Stimulated activated CD8-positive, alpha-beta memory T cell treated with anti-CD3 and anti-CD28 coated beads, Interleukin-12 subunit alpha, Interleukin-12 subunit beta, amount 100 ng/mL, for 4 hours (primary cell): ENCODE results near the gene EEFSEC.

Source experiments
- DNase-seq: peaks from one replicate; pipeline ENCODE4 v3.0.0-alpha.2; 2020; ENCODE audit warnings: low read depth

EEFSEC gene

DNA sequence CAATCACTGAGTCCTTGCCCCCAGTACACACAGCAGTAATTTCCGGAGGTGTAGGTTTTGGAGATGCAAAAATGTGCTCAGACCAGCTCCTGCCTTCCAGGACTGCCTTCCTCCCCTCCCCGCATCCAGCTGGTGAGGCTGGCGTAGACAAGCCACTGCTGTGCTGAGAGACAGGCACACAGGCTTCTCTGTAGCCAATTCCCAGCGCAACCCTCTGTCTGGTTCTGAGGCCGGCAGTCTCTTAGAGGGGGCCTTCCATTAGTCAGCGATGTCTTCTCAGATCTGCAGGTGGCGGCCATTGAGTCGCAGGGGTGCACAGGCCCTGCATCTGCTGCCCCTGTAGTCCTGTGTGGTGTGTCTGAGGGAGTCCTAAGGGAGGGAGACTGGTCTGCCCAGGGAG, 199.0 kb downstream of the EEFSEC start:
- no peak for DNase-seq

DNA sequence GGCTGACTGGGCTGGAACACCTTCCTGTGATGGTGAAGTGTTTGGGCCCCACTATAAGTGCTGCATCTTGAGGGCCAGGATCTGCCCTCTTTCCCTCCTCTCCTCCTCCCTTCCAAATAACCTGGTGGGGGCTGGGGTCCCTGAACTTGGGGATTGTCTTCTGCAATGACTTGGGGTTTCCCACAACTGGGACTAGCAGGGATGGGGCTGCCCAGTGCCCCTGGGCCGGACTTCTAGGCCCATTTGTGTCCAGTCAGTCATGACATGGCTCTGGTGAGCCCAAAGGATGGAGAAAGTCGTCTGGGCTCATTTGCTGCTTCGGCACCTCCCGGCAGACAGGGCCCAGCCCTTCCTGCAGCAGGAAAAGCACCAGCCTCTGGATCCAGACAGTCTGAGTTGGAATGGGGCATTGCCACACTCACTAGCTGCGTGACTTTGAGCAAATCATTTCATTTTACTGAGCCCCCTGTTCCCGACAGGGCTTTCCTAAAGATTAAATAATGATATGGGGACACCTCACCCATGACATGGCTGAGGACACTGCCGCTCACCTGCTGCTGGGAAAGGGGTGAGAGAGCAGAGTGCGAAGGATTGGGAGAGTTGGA, 200.2 kb downstream of the EEFSEC start:
- DNase-seq = no peak

GRCh38 chr3:128353991-128354687, 200.9 kb downstream of the EEFSEC start:
- DNase-seq = no peak

DNA sequence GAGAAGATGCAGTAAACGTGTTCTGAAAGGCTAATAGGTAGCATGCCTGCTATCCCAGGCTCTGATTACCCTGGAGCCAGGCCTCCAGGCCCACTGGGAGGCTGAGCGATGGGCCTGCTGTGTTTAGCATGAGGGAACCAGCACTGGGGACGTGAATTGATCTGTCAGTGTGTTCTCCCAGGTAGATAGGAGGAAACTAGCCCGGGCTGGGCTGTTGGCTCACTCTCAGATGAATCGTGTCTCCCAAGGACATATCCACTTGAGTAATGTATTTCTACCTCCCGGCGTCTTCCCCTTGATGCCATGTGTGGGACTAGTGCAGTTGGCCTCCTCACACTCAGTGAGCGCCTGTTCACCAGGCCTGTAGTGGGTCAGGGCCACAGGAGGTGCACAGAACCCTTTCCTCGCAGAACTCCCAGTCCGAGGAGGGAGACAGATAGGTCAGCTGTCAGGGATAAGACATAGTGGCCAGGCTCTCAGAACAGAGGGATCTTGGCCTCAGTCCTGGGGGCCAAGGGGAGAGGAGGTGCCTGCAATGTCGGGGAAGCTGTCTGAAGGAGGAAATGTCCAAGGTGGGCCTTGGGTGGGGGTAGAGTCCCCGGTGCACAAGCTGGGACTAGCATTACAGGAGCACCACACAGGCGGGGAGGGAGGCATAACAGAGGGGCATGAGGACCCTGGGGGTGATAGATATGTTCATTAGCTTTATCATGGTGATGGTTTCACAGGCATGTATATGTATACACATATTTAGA, 201.7 kb downstream of the EEFSEC start:
- DNase-seq = no peak

GRCh38 chr3:128355543-128355919, 202.2 kb downstream of the EEFSEC start:
- DNase-seq = no peak

DNA sequence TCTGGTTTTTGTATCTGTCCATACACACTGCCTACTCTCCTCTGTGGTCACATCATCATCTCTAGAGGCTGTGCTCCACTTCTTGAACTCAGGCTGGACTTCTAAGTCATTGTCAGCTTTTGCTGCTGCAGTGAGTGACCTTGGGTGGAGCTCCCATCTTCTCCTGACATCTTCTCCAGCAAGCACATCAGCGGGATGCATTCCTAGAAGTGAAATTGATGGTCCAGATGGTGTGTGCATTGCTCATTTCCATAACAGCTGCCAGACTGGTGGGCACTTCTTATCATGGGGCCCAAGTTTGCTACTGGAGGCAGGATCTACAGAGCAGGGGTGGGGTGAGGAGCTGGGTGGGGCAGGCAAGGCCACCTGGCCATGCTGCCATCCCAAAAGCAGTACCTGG, 203.5 kb downstream of the EEFSEC start:
- no peak for DNase-seq

DNA sequence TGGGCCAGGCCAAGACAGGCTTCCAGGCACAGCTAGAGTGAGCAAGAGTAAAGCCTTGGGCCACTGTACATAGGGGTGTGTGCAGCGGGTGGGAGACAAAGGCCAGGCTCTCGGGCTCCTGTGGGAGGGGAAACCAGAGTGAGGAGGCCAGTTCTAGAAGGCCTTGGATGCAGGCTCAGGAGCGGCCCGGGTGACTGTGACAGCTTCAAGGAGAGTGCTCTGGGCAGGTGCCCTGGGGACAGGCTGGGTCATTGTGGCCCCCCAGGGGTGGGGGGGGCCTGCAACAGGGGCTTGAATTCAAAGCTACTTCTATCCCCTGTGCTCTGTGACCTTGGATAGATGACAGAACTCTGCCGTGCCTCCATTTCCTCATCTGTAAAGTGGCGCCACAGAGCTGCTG, 204.3 kb downstream of the EEFSEC start:
- DNase-seq = no peak

DNA sequence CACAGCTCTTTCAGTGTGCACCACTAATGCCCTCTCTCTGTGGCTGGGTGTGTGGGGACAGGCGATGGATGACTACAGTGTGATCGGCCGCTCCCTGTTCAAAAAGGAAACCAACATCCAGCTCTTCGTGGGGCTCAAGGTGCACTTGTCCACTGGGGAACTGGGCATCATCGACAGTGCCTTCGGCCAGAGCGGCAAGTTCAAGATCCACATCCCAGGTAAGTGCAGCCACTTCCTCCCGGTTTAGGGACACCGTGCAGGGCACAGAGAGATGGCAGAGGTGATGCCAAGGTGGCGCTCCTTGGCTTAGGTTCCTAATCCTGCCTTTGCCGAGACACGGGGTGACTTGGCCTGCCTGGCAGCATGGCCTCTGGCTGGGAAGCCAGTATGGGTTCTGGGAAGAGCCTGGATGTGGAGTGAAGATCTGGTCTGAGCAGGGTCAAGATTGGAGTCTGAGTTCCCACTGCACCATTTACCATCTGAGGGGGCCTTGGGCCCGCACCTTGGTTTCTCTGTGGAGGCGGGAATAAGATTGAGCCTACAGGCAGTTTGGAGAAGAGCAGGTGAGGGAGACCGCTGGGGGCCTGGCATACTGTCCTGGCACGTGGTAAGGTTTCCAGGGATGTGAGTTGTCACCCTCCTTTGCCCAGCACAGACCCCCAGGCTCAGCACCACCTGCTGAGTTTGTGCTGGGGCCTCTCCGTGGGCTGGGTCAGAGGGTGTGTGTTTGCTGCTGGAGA, 205.0 kb downstream of the EEFSEC start:
- no peak for DNase-seq

GRCh38 chr3:128359060-128359664, 205.9 kb downstream of the EEFSEC start:
- DNase-seq = no peak

DNA sequence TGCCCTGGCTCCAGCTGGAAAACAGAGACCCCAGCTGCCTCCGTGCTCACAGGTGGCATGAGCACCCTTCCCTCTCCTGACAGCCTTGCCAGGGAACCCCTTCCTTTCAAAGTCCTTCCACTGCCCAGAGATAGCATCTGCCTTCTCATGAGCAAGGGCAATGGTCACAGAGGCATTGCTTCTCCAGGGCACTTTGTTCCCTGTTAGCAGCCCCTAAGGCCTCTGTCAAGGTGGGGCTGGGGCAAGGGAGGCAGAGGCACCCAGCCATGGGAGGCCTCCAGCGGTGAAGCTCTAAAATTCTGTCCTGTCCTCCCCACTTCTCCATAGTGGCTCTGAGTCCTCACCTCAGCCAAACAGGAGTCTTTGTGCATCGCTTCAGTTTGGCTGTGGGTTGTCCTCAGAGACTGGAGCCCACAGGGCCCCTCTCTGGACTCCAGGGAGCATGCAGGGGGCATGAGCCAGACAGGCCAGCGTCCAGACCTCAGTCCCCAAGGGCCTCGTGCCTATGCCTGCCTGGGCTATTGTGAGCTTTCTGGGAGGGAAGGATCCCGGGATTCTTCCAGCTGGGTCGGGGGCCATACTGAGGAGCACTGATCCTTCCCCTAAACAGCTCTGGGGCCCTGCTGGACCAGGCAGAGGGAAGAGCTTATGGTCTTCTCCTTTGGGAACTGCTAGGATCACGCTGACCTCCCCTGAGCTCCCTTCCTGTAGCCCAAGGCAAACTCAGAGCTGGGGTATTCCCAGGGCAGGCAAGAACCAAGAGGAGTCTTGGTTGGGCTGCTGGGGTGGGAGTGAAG, 206.8 kb downstream of the EEFSEC start:
- DNase-seq = no peak

DNA sequence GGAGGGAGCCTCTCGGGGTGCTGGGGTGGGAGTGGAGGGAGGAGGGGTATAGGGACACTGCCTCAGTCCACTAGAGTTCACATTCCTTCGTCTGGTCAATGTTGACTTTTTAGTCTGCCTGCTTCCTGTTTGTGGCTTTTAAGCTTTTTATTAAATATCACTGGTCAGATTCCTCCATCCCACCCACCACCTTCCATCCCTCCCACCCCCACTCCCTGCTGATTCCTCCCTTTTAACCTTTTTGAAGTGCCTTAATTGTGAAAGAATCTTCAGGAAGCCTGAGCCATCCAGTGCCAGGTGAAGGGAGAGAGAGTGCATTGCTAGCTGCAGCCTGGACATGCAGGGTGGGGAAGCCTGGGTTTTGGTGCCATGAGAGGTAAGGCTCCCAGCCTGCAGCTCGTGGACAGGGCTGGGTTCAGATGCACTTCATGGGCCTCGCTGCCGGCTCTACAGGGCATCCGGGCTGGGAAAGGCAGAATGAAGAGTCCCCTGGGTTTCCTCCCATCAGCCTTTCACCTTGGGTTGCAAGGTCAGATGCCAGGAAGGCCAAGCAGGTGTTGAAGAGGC, 207.5 kb downstream of the EEFSEC start:
- no peak for DNase-seq

DNA sequence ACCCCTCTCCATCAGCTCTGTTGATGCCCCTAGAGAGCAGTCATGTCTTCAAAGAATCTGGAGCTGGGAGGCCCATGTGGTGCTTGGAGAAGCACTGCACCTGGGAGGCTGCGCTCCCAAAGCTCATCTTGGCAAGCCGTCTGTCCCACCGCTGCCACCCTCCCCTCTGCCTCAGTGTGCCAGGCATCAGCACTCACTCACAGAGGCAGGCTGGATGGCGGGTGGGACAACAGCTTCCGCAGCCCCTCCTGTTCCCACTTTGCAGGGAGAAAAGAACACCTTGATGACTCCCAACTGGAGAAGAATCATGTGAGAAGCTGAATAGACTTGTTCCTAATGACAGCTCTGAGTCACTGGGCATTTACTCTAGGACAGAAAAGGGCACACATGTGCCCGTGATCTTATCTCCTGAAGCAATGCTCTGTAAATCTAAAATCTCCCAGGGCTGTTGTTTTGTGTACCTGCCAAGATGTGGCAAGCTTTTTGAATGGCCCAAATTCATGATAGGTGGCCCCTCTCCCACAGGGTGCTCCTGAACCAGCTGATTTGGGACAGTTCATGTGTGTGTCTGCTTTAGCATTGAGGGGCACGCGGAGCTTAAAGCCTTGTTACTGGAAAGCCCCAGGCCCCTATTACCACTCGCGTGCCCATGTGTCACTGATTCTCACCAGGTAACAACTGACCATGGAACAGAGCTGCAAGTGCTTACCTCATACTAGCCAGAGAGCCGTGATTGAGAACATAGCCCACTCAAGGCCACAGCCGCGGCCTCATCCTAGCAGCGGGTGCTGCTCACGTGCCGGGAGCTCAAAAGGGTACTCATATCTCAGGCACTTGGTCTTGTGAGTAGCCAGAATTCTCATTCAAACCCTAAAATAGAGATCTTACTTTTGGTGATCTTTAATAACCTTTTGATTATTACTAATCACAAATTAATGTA, 209.0 kb downstream of the EEFSEC start:
- no peak for DNase-seq

DNA sequence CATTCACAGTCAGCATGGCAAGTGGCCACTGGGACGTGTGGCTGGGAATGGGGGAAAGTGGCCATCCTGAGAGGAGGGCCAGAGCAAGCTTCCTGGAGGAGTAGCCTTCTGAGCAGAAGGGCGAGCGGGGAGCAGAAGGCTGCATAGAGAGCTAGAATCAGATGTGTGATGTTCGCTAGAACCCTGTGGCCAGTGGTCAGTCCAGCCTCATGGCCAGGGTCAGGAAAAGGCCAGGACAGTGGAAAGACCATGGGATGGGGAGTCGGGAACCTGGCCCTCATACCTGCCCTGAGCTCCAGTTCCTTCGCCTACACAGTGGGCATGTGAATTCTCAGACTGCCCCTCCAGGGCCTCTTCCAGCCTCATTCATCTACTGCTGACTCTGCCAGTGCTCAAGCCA, 211.0 kb downstream of the EEFSEC start:
- DNase-seq = no peak

GRCh38 chr3:128364808-128365360, 211.6 kb downstream of the EEFSEC start:
- DNase-seq = no peak

DNA sequence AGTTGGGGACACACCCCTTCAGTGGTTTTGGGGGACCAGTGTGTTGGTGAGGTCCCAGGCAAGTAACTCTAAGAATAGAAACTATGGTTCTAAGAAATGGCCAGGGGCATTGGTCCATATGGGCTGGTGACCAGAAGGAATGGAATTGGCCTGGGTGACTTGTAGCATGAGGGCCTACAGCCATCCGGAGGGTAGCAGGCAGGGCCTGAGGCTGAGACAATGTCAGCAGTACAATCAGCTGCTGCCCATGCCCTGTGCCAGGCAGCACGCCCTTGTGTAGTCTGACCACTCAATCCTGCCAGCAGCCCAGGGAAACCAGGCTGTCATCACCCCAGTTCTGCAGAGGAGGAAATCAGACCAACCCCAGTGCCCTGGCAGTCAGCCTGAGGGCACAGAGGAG, 212.9 kb downstream of the EEFSEC start:
- DNase-seq = no peak

- DNase-seq = no peak
Observed at GRCh38 chr3:128366652-128367051, 213.4 kb downstream of the EEFSEC start.

- no peak for DNase-seq
Observed at GRCh38 chr3:128367221-128367620, 213.9 kb downstream of the EEFSEC start.

DNA sequence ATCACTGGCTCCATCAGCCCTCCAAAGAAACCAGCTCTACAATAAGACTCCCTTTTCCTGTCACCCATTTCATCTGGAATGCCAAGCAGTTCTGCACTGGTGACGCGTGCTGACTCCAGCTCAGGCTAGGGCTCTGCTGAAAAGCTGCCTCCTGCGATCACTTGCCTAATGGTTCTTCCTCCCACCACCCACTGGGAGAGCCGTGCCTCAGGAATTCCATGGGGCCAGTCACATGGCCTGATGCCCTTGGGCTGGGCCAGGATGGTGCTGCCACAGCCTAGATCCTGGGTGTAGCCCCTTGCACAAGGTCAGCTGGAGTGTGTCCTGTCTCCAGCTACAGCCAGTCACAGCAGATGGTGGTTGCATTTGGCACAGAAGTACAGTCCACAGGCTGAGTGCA, 214.5 kb downstream of the EEFSEC start:
- DNase-seq = no peak

DNA sequence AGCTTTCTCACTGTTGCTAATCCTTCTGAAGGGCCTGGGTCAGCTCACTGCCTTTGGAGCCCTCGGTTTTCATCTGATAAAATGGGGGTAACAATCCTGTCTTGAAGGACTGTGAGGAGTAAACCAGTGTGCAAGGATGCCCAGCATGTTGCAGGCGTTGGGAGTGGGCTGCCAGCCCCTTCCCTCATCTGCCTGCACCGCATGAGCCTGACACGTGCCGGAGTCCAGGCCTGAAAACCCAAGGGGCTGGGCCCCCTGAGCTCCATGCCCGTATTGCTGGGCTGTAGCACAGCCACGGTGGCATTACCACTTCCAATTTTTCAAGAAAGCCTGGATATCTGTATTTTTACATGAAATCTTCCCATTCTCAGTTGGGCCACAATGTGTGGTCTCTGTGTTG, 215.3 kb downstream of the EEFSEC start:
- DNase-seq = no peak
